Spleen (tissue), 11 donors: ENCODE measurements around the gene FSTL4. TPM values are rescaled to one million over a fixed set of nuclear protein-coding genes. Genes with fewer than 3 reads are reported as not detected.

Source experiments
- DNase-seq: peaks from one replicate; pipeline ENCODE4 v3.0.0-alpha.2; 2020
- H3K27ac ChIP-seq, 8 donors: fragments of 200-600 bp; sonication (generic) in 7 of 8; 1 replicate in 4 of 8; 2 replicates in 4 of 8; pipeline versions ENCODE4 v1.5.0 to v1.8.0; 2016 to 2021; ENCODE audit warnings: inconsistent platforms in 4 of 8, mild to moderate bottlenecking in 4 of 8, moderate library complexity in 1 of 8
- H3K27me3 ChIP-seq, 7 donors: fragments of 200-600 bp; sonication (generic) in 6 of 7; replicated peaks in 1 of 7; 1 replicate in 4 of 7; 2 replicates in 3 of 7; pipeline versions ENCODE4 v1.5.0 to v1.8.0; 2016 to 2021; ENCODE audit warnings: inconsistent platforms in 3 of 7, mild to moderate bottlenecking in 1 of 7
- H3K36me3 ChIP-seq, 6 donors: fragments of 200-600 bp; sonication (generic) in 5 of 6; 1 replicate in 4 of 6; 2 replicates in 2 of 6; pipeline versions ENCODE4 v1.5.0 to v1.8.0; 2016 to 2021; ENCODE audit warnings: inconsistent platforms in 2 of 6
- H3K4me1 ChIP-seq, 6 donors: fragments of 200-600 bp; sonication (generic) in 5 of 6; 1 replicate in 3 of 6; 2 replicates in 3 of 6; pipeline versions ENCODE4 v1.5.0 to v1.8.0; 2016 to 2021; ENCODE audit warnings: inconsistent platforms in 3 of 6
- H3K4me3 ChIP-seq, 8 donors: fragments of 200-600 bp; sonication (generic) in 7 of 8; 1 replicate in 4 of 8; 2 replicates in 4 of 8; pipeline versions ENCODE4 v1.5.0 to v1.8.0; 2016 to 2021; ENCODE audit warnings: inconsistent platforms in 4 of 8, mild to moderate bottlenecking in 4 of 8, moderate library complexity in 2 of 8
- H3K9me3 ChIP-seq, 8 donors: fragments of 200-600 bp; sonication (generic) in 7 of 8; 1 replicate in 4 of 8; 2 replicates in 4 of 8; pipeline versions ENCODE4 v1.5.0 to v1.8.0; 2016 to 2021; ENCODE audit warnings: inconsistent platforms in 4 of 8
- POLR2A ChIP-seq, 3 donors: fragments of 450-650 bp; IDR thresholded peaks; one replicate each; pipeline ENCODE4 v1.5.1; 2017; ENCODE audit warnings: antibody characterized with exemption in 3 of 3, mild to moderate bottlenecking in 1 of 3
- POLR2AphosphoS5 ChIP-seq, 3 donors: sonication (generic); formaldehyde crosslinking; IDR thresholded peaks; one replicate each; pipeline ENCODE4 v1.5.1; 2017; ENCODE audit warnings: antibody characterized with exemption in 3 of 3
- WGBS, 5 donors: extraction: QIAGEN DNeasy Blood & Tissue Kit in 3 of 5; methylation state at CpG; one replicate each; pipeline versions ENCODE4 v1.1.5 to v1.1.7; 2013 to 2018; 5-methylcytosine and 5-hydroxymethylcytosine counted together
- intact Hi-C: fragments of 100-400 bp; cut with DNase I; formaldehyde crosslinking; loops from one replicate; pipeline ENCODE4 v1.15.0; 2023; ENCODE audit warnings: low total_unique reads
- polyA plus RNA-seq, 3 donors: library from polyadenylated mRNA; stranded (reverse); fragments of 200-250 nt; gene quantifications; one replicate each; pipeline ENCODE4 v1.2.1, GENCODE V29; 2013
- total RNA-seq, 7 donors: library from RNA; depleted of rRNA in 3 of 7; stranded (reverse); fragments of >200 nt in 3 of 7; fragmentation: NEBNext Ultra II Directional in 4 of 7; extraction: Animal tissue kit (Norgen Biotek cat#: 25700) in 4 of 7; gene quantifications; one replicate each; pipeline versions ENCODE4 v1.1.0 to v1.2.1, GENCODE V29; 2016 to 2021
- TF ChIP-seq, protein P1 (sequence below), 11 experiments: fragments of 200-600 bp in 7 of 11; fragments of 450-650 bp in 4 of 11; sonication (generic) in 4 of 11; IDR thresholded peaks in 8 of 11; conservative IDR thresholded peaks in 3 of 11; 1 replicate in 7 of 11; 2 replicates in 4 of 11; pipeline versions ENCODE4 v1.4.0 to v1.8.0; 2016 to 2021; ENCODE audit warnings: antibody characterized with exemption in 11 of 11, inconsistent platforms in 4 of 11, mild to moderate bottlenecking in 1 of 11
- donor health status: healthy with polysubstance abuse.
- donor health status: DM: no; HTN: no; CAD: no; lungs with moderate emphysema.
- donor health status: DM: no; HTN: no; CAD: no.
- donor health status: Bipolar disorder and iron deficiency.
- donor health status: healthy.
- donor health status: DM: no; HTN: no; CAD: no.
- donor health status: DM: yes; HTN: yes; CAD: no.

The FSTL4 gene
- total and polyA plus RNA-seq, 10 donors: under 0.01 to 1.0 (median 0.37) TPM; not detected in 4

DNA sequence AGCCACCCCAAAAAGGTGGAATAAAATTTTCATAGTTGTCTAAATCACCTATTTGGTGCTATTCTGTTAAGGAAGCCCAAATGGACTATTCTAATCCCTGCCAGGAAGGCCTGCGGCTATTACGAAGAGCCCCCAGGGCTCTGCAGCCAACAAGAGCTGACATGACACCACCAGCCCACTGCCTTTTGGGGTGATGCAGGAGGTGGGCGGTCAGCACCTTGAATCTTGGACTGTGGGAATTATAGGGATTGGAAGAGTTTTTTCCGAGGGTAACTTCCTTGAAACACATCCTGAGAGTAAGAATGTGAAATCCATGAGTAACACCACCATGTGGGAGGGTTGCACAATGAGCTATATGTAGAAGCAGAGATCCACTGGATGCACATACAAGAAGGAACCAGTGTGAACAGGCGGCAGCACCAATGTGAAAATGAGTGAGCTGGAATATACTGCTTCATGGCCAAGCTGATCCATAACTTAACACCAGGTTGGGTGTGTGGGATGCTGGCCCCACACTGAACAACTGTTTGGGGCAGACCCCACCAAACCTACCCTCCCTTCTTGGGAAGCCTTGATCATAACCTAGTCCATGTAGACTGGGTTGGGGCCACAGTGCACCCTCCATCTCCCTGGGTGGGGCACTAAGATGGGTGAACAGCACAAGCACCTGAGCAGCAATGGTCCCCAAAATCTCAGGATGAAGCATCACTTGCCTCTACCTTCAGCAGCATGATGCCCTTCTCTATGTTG, 239.0 kb downstream of the FSTL4 start:
- Histone ChIP-seq H3K27ac (no peak overlapping the region), H3K36me3 (no peaks in the 10 kb centered on the region), H3K4me3 (no peak overlapping the region), H3K4me1 (no peaks in the 10 kb centered on the region), H3K9me3 (peaks cover 2 to 28% (median 18%) of the 10 kb centered on the region in 8 donors), H3K27me3 (peaks cover 0 to 26% (median 0%) of the 10 kb centered on the region in 7 donors)
- WGBS, 5 donors: 88 to 95% (median 89%) methylated on average over 5 of the region's 5 CpGs
- DNase-seq: no peak
- intact Hi-C loops: no loop called here
- no peak for TF ChIP-seq POLR2A (IDR thresholded peaks at IDR 0.05)
- TF ChIP-seq POLR2AphosphoS5 (IDR thresholded peaks at IDR 0.05): no peak
- TF ChIP-seq, protein P1, sequence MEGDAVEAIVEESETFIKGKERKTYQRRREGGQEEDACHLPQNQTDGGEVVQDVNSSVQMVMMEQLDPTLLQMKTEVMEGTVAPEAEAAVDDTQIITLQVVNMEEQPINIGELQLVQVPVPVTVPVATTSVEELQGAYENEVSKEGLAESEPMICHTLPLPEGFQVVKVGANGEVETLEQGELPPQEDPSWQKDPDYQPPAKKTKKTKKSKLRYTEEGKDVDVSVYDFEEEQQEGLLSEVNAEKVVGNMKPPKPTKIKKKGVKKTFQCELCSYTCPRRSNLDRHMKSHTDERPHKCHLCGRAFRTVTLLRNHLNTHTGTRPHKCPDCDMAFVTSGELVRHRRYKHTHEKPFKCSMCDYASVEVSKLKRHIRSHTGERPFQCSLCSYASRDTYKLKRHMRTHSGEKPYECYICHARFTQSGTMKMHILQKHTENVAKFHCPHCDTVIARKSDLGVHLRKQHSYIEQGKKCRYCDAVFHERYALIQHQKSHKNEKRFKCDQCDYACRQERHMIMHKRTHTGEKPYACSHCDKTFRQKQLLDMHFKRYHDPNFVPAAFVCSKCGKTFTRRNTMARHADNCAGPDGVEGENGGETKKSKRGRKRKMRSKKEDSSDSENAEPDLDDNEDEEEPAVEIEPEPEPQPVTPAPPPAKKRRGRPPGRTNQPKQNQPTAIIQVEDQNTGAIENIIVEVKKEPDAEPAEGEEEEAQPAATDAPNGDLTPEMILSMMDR (IDR thresholded peaks at IDR 0.05 in 8 of 11, conservative IDR thresholded peaks at IDR 0.05 in 3 of 11): no peak

DNA sequence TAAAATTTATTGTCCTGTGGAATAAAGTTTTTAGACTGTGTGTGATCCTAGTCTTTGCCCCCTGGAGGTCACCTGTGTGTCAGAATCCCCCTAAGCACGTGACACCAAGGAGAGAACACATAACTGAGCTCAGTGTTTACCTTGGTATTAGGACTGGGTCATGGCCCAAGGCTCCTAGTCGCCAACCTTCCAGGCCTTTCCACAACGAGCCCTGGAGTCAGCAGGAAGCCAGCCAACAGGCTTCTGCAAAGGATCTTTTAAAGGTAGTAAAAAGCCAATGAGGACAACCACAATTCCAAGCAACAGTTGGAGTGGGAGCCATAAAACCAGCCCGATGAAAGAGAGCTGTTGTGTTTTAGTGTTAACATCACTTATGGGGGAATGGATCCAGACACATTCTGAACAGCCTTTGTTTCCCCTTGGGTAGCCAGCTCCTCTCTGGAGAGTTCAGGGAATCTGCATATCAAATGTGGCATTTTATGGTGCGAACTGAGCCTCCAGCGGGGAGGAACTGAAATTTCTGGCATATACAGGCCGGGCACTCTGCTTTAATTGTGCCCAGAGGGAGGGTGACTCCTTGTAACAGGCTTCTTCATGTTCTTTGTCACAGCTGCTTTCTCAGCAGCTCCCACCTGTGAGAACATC, 239.9 kb downstream of the FSTL4 start:
- intact Hi-C loops: no loop called here
- 60 to 76% (median 65%) methylated on average over 7 of the region's 7 CpGs for WGBS, 5 donors
- no peak for DNase-seq
- no peak for TF ChIP-seq POLR2A (IDR thresholded peaks at IDR 0.05)
- TF ChIP-seq, protein P1 (IDR thresholded peaks at IDR 0.05 in 8 of 11, conservative IDR thresholded peaks at IDR 0.05 in 3 of 11): no peak
- no peak for TF ChIP-seq POLR2AphosphoS5 (IDR thresholded peaks at IDR 0.05)
- no peaks in the 10 kb centered on the region for H3K4me1 ChIP-seq
- H3K4me3 ChIP-seq: no peak overlapping the region
- H3K27ac ChIP-seq: no peak overlapping the region
- no peaks in the 10 kb centered on the region for H3K36me3 ChIP-seq
- peaks cover 0 to 26% (median 0%) of the 10 kb centered on the region in 7 donors for H3K27me3 ChIP-seq
- peaks cover 0 to 20% (median 10%) of the 10 kb centered on the region in 8 donors for H3K9me3 ChIP-seq

DNA sequence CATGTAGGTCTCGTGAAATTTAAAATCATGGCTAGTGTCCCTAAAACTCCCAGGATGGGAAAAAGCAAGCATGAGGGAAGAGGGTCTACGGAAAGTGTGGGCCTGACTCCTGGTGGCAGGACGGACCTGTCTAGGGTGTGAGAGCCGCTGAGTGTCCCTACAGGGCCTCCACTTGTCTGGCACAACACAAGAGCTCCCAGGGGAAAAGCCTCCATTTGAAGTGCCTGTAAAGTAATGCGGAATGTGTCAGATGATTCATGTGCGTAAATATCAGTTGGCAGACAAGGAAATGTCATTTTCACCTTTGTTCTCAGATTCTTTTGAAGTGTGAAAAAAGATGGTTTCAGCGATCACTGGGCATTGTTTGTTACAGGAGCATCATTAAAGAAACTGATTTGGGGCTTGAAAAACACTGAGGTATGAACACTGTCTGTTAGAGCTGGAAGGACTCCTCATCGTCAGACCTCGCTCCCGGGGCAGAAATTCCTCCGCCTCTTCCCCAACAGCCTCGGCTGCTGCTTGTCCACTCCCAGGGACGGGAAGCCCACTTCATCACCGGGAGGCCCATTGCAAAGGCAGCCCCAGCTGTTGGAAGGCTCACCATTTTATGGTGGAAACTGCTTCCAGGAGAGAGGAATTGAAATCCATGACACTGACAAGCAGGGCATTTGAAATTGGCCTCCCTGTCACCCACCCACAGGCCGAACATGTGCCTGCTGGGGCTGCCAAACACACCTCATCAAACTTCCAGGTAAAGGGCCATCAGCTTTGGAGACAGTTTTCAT, 240.8 kb downstream of the FSTL4 start:
- no peak for TF ChIP-seq POLR2AphosphoS5 (IDR thresholded peaks at IDR 0.05)
- TF ChIP-seq, protein P1 (IDR thresholded peaks at IDR 0.05 in 8 of 11, conservative IDR thresholded peaks at IDR 0.05 in 3 of 11): no peak
- TF ChIP-seq POLR2A (IDR thresholded peaks at IDR 0.05): no peak
- Histone ChIP-seq H3K9me3 (peaks cover 0 to 11% (median 1%) of the 10 kb centered on the region in 8 donors), H3K4me3 (no peak overlapping the region), H3K27ac (no peak overlapping the region), H3K4me1 (no peaks in the 10 kb centered on the region), H3K36me3 (no peaks in the 10 kb centered on the region), H3K27me3 (peaks cover 0 to 26% (median 0%) of the 10 kb centered on the region in 7 donors)
- 80 to 87% (median 82%) methylated on average over 15 of the region's 15 CpGs for WGBS, 5 donors
- intact Hi-C loops: no loop called here
- DNase-seq: no peak
